Lower leg skin (tissue), 3 donors: Measurements from ENCODE around the gene GNAT1.

Experiments
- CTCF ChIP-seq, 3 donors: fragments of 450-650 bp; IDR thresholded peaks; one replicate each; pipeline ENCODE4 v1.5.1; 2016; ENCODE audit warnings: antibody characterized with exemption in 3 of 3, mild to moderate bottlenecking in 3 of 3, moderate library complexity in 2 of 3
- POLR2A ChIP-seq, 2 donors: fragments of 450-650 bp; IDR thresholded peaks; one replicate each; pipeline ENCODE4 v1.6.1; 2016 to 2017; ENCODE audit warnings: antibody characterized with exemption in 2 of 2, mild to moderate bottlenecking in 1 of 2, moderate library complexity in 1 of 2

DNA sequence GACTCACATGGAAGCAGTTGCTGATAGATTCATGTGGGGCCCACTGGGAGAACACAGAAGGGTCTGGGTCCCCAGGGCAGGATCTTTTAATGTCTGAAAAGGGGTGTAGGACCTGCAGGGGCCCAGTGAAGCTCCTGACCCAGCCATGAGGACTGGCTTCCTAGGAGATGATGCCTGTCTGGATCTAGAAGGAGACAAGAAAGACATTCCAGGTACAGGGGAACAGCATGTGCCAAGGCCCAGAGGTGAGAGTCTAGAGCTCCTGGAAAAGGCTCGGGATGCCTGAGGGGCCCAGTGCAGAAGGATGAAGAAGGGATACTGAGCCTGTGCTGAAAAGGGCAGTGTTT, 41.0 kb upstream of the GNAT1 start:
- TF ChIP-seq CTCF (IDR thresholded peaks at IDR 0.05) (no peak), POLR2A (IDR thresholded peaks at IDR 0.05) (no peak)
